H9 (cell line): ENCODE measurements around the gene MYH14. TPM values are rescaled to one million over a fixed set of nuclear protein-coding genes. Genes with fewer than 3 reads are reported as not detected.

ENCODE experiments used
- DNase-seq: peaks from one replicate; pipeline ENCODE4 v3.0.0-alpha.2; 2017
- H2AFZ ChIP-seq: one replicate; pipeline ENCODE4 v1.6.1; 2013; ENCODE audit warnings: mild to moderate bottlenecking, low read length, control low read depth, moderate library complexity
- H2AK5ac ChIP-seq: 2 replicates; pipeline ENCODE4 v1.6.1; 2013; ENCODE audit warnings: low read length, control low read depth, mixed read lengths; ENCODE audit not compliant: insufficient read length
- H2BK120ac ChIP-seq: one replicate; pipeline ENCODE4 v1.6.1; 2013; ENCODE audit warnings: low read depth, mild to moderate bottlenecking, low read length, control low read depth, inconsistent platforms; ENCODE audit not compliant: poor library complexity, severe bottlenecking
- H2BK12ac ChIP-seq: 2 replicates; pipeline ENCODE4 v1.6.1; 2013; ENCODE audit warnings: low read length, control low read depth, mixed read lengths, low read depth; ENCODE audit not compliant: insufficient read length
- H2BK15ac ChIP-seq: 2 replicates; pipeline ENCODE4 v1.6.1; 2013; ENCODE audit warnings: low read depth, low read length, control low read depth
- H2BK20ac ChIP-seq: one replicate; pipeline ENCODE4 v1.6.1; 2013; ENCODE audit warnings: low read depth, mild to moderate bottlenecking, low read length, control low read depth, inconsistent platforms; ENCODE audit not compliant: poor library complexity, severe bottlenecking
- H2BK5ac ChIP-seq: 2 replicates; pipeline ENCODE4 v1.6.1; 2013; ENCODE audit warnings: low read length, control low read depth, mixed read lengths; ENCODE audit not compliant: insufficient read length
- H3K14ac ChIP-seq: 2 replicates; pipeline ENCODE4 v1.6.1; 2013; ENCODE audit warnings: low read length, control low read depth; ENCODE audit not compliant: insufficient read depth
- H3K18ac ChIP-seq: 2 replicates; pipeline ENCODE4 v1.6.1; 2013; ENCODE audit warnings: low read depth, mild to moderate bottlenecking, mixed read lengths, low read length, control low read depth; ENCODE audit not compliant: insufficient read length
- H3K23ac ChIP-seq: 2 replicates; pipeline ENCODE4 v1.6.1; 2013; ENCODE audit warnings: low read length, control low read depth, mixed read lengths, low read depth; ENCODE audit not compliant: insufficient read length
- H3K23me2 ChIP-seq: 2 replicates; pipeline ENCODE4 v1.6.1; 2013; ENCODE audit warnings: low read depth, mild to moderate bottlenecking, mixed read lengths, low read length, control low read depth; ENCODE audit not compliant: insufficient read length, poor library complexity, severe bottlenecking
- H3K27ac ChIP-seq: 2 replicates; pipeline ENCODE4 v1.5.1; 2013; ENCODE audit warnings: low read length, control low read depth, mixed read lengths, low read depth; ENCODE audit not compliant: insufficient read length
- H3K27me3 ChIP-seq: 2 replicates; pipeline ENCODE4 v1.6.1; 2013; ENCODE audit warnings: low read length, control low read depth, inconsistent platforms; ENCODE audit not compliant: insufficient read depth
- H3K4ac ChIP-seq: 2 replicates; pipeline ENCODE4 v1.6.1; 2013; ENCODE audit warnings: low read depth, mild to moderate bottlenecking, control low read depth, inconsistent platforms, low read length, moderate library complexity
- H3K4me1 ChIP-seq: 2 replicates; pipeline ENCODE4 v1.6.1; 2013; ENCODE audit warnings: low read length, control low read depth, inconsistent platforms; ENCODE audit not compliant: insufficient read depth
- H3K4me2 ChIP-seq: 2 replicates; pipeline ENCODE4 v1.6.1; 2013; ENCODE audit warnings: low read length, control low read depth, mixed read lengths; ENCODE audit not compliant: insufficient read length, insufficient read depth
- H3K56ac ChIP-seq: 2 replicates; pipeline ENCODE4 v1.6.1; 2013; ENCODE audit warnings: low read depth, mild to moderate bottlenecking, mixed read lengths, low read length, control low read depth; ENCODE audit not compliant: insufficient read length
- H3K79me1 ChIP-seq: 2 replicates; pipeline ENCODE4 v1.6.1; 2013; ENCODE audit warnings: low read depth, mild to moderate bottlenecking, moderate library complexity, low read length, control low read depth, inconsistent platforms; ENCODE audit not compliant: insufficient read depth, poor library complexity, severe bottlenecking
- H3K79me2 ChIP-seq: 2 replicates; pipeline ENCODE4 v1.6.1; 2013; ENCODE audit warnings: low read length, control low read depth, inconsistent platforms; ENCODE audit not compliant: insufficient read depth
- H3K9ac ChIP-seq: 2 replicates; pipeline ENCODE4 v1.6.1; 2013; ENCODE audit warnings: low read length, control low read depth, mixed read lengths; ENCODE audit not compliant: insufficient read length; ENCODE audit errors: extremely low read depth
- H3K9me3 ChIP-seq: one replicate; pipeline ENCODE4 v1.6.1; 2013; ENCODE audit warnings: low read depth, low read length, inconsistent platforms; ENCODE audit not compliant: control insufficient read depth
- H3T11ph ChIP-seq: one replicate; pipeline ENCODE4 v1.6.1; 2013; ENCODE audit warnings: mild to moderate bottlenecking, low read length, control low read depth, inconsistent platforms
- H4K20me1 ChIP-seq: one replicate; pipeline ENCODE4 v1.6.1; 2013; ENCODE audit not compliant: control insufficient read depth, insufficient read length, insufficient read depth
- H4K5ac ChIP-seq: 2 replicates; pipeline ENCODE4 v1.6.1; 2013; ENCODE audit warnings: low read depth, mild to moderate bottlenecking, mixed read lengths, low read length, control low read depth; ENCODE audit not compliant: insufficient read length
- H4K8ac ChIP-seq: replicated peaks from 2 replicates; pipeline ENCODE4 v1.6.1; 2013; ENCODE audit warnings: low read length, control low read depth, mixed read lengths, low read depth; ENCODE audit not compliant: insufficient read length
- H4K91ac ChIP-seq: 2 replicates; pipeline ENCODE4 v1.6.1; 2013; ENCODE audit warnings: low read depth, mild to moderate bottlenecking, moderate library complexity, mixed read lengths, low read length, control low read depth; ENCODE audit not compliant: insufficient read length
- H3K27ac Mint-ChIP-seq, 3 experiments: 2 replicates in 2 of 3; 3 replicates in 1 of 3; pipeline ENCODE4 v1.8.0; 2020 to 2021; ENCODE audit warnings: mixed read lengths in 3 of 3, mild to moderate bottlenecking in 1 of 3, moderate library complexity in 1 of 3
- H3K27me3 Mint-ChIP-seq: 2 replicates; pipeline ENCODE4 v1.8.0; 2021; ENCODE audit warnings: low read depth, mild to moderate bottlenecking, moderate library complexity, mixed read lengths
- H3K36me3 Mint-ChIP-seq, 3 experiments: 2 replicates in 2 of 3; 3 replicates in 1 of 3; pipeline ENCODE4 v1.8.0; 2020 to 2021; ENCODE audit warnings: low read depth in 3 of 3, mixed read lengths in 3 of 3; ENCODE audit not compliant: insufficient read depth in 1 of 3
- H3K4me1 Mint-ChIP-seq, 2 experiments: 2 replicates each; pipeline ENCODE4 v1.8.0; 2020; ENCODE audit warnings: mixed read lengths in 2 of 2
- H3K4me3 Mint-ChIP-seq, 2 experiments: 2 replicates in 1 of 2; 3 replicates in 1 of 2; pipeline ENCODE4 v1.8.0; 2020 to 2021; ENCODE audit warnings: mild to moderate bottlenecking in 2 of 2, mixed read lengths in 2 of 2, moderate library complexity in 1 of 2
- H3K9me3 Mint-ChIP-seq, 2 experiments: 2 replicates in 1 of 2; 3 replicates in 1 of 2; pipeline ENCODE4 v1.8.0; 2020; ENCODE audit warnings: mild to moderate bottlenecking in 2 of 2, mixed read lengths in 2 of 2, moderate library complexity in 1 of 2
- CTCF ChIP-seq: fragments of 200-600 bp; sonication (generic); conservative IDR thresholded peaks from 3 replicates; pipeline ENCODE4 v1.8.0; 2021; ENCODE audit warnings: antibody characterized with exemption, mild to moderate bottlenecking
- WGBS: extraction: QIAGEN DNeasy Blood & Tissue Kit; methylation state at CpG from one replicate; pipeline ENCODE4 v1.1.7; 2013; ENCODE audit warnings: missing lambda C conversion rate, low lambda C conversion rate, mixed read lengths; ENCODE audit not compliant: insufficient read length; ENCODE audit errors: extremely low coverage; 5-methylcytosine and 5-hydroxymethylcytosine counted together
- total RNA-seq: library from RNA; stranded (reverse); gene quantifications from 2 replicates; pipeline ENCODE4 v1.2.1, GENCODE V29; 2021

MYH14 gene
- total RNA-seq, 1 experiment from 2014 or later, result 27.7 TPM

GRCh38 chr19:50273821-50274220 is 70.4 kb downstream of the MYH14 start:
- Histone ChIP-seq H4K8ac (no peak overlapping the region), H3K79me2 (no peaks in the 10 kb centered on the region), H3K18ac (no peak overlapping the region), H4K91ac (no peak overlapping the region), H2BK5ac (no peak overlapping the region), H3K9ac (no peak overlapping the region), H3K27ac (no peak overlapping the region), H3T11ph (no peak overlapping the region), H3K56ac (no peak overlapping the region), H2AK5ac (no peak overlapping the region), H3K4me2 (no peak overlapping the region), H3K4ac (no peak overlapping the region), H3K27me3 (no peaks in the 10 kb centered on the region), H3K14ac (no peak overlapping the region), H4K20me1 (no peaks in the 10 kb centered on the region), H2BK20ac (no peak overlapping the region), H3K23me2 (no peaks in the 10 kb centered on the region), H4K5ac (no peak overlapping the region), H3K79me1 (no peaks in the 10 kb centered on the region), H2BK12ac (no peak overlapping the region), H3K4me1 (no peaks in the 10 kb centered on the region), H2BK15ac (no peak overlapping the region), H2BK120ac (no peak overlapping the region), H2AFZ (no peak overlapping the region), H3K9me3 (no peaks in the 10 kb centered on the region), H3K23ac (no peak overlapping the region)
- Mint-ChIP-seq H3K27ac (no peak overlapping the region), H3K9me3 (no peaks in the 10 kb centered on the region), H3K4me3 (no peak overlapping the region), H3K27me3 (no peaks in the 10 kb centered on the region), H3K4me1 (no peaks in the 10 kb centered on the region), H3K36me3 (peaks cover 12 to 34% (median 33%) of the 10 kb centered on the region in 3 experiments; a peak in 6 of 7 replicates)
- TF ChIP-seq CTCF, result no peak
- no CpG with 5 or more reads among the region's 7 CpGs for WGBS
- DNase-seq, result no peak
